ENCODE measurements around the gene ATP5F1E.

Gene ATP5F1E

DNA sequence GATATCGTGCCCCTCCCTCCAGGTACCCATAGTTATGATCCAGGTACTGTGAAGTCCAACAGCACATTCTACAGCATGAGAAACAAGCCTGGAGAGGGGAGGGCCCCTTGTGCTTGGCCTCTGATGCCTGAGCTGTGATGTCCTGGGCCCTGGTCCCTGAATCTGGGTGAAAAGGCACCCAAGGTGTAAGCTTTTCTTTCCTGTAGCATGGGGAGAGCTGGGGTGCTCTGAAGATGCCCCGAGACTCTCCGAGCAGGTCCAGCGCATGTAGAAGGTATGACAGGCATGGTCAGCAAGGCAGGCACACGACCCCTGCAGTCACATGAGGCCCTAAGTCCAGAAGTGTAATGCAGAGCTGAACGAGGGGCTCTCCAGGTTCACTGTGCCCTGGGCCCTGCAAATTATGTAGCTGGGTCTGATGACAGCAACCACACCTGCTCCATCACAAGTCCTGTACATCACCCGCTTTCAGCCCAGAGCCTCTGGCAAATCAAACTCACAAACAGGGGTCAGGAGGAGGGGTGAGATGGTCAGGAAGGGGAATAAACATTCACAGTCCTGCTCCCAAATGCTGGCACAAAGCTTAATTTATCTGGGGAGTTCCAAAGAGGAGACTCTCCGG is 23.3 kb downstream of the ATP5F1E start:
- H3K4me1 Mint-ChIP-seq = peaks cover 41% of the 10 kb centered on the region
- H3K27ac Mint-ChIP-seq = no peak overlapping the region
- TF ChIP-seq, protein P1, sequence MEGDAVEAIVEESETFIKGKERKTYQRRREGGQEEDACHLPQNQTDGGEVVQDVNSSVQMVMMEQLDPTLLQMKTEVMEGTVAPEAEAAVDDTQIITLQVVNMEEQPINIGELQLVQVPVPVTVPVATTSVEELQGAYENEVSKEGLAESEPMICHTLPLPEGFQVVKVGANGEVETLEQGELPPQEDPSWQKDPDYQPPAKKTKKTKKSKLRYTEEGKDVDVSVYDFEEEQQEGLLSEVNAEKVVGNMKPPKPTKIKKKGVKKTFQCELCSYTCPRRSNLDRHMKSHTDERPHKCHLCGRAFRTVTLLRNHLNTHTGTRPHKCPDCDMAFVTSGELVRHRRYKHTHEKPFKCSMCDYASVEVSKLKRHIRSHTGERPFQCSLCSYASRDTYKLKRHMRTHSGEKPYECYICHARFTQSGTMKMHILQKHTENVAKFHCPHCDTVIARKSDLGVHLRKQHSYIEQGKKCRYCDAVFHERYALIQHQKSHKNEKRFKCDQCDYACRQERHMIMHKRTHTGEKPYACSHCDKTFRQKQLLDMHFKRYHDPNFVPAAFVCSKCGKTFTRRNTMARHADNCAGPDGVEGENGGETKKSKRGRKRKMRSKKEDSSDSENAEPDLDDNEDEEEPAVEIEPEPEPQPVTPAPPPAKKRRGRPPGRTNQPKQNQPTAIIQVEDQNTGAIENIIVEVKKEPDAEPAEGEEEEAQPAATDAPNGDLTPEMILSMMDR (IDR thresholded peaks at IDR 0.05) = no peak

DNA sequence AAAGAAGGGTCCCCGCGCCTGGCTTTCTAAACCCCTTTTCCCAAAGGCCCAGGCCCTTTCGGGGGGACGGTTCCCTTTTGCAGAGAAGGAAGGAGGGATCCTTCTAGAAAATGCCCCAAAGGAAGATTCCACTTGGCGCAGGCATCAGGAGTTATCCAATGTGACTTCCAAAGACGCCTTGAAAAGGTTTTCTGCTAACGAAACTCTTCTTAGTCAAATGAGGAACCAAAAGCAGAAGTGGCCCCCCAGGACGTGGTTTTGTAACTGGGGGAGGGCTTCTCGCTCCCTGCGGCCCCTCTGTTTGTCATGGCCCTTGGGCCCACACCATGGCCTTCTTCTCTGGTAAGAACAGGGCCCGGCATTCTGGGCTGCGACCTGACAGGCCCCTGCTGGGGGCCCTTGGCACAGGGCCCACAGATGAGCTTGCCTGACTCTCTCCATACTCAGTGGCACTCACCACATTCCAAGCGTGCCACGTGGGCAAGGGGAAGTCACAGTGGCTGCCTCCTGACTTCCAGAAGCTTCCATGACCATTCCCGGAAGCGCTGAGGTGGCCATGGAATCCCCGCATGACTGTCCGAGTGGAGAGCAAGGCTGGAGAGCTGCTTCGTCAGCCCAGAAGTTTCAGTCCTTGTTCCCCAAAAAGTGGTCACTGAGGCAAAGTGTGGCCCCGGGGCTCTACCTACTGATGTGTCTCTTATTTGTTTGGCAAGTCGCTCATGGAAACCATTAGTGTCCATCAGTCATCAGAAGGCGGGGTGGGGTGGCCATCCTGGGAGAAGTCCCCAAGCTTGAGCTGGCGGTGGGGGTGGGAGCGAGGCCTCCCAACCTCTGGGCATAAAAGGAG is 24.2 kb downstream of the ATP5F1E start:
- H3K4me3 Mint-ChIP-seq = peak overlapping the region; percentile 76
- peaks cover 10% of the 10 kb centered on the region for H3K27me3 Mint-ChIP-seq (ENCODE audit: low read depth, poor library complexity)
- peaks cover 44% of the 10 kb centered on the region for H3K4me1 Mint-ChIP-seq
- no peak overlapping the region for H3K27ac Mint-ChIP-seq
- TF ChIP-seq, protein P1 (IDR thresholded peaks at IDR 0.05) = no peak
- no peaks in the 10 kb centered on the region for H3K36me3 Mint-ChIP-seq (ENCODE audit: low read depth)
- no peak for DNase-seq
- no peaks in the 10 kb centered on the region for H3K9me3 Mint-ChIP-seq

More for the DNA sequence above, 23.3 kb downstream of the ATP5F1E start:
- DNase-seq = no peak
- no peak overlapping the region for H3K4me3 Mint-ChIP-seq
- H3K27me3 Mint-ChIP-seq (ENCODE audit: low read depth, poor library complexity) = peaks cover 13% of the 10 kb centered on the region
- no peaks in the 10 kb centered on the region for H3K9me3 Mint-ChIP-seq
- H3K36me3 Mint-ChIP-seq (ENCODE audit: low read depth) = no peaks in the 10 kb centered on the region

DNA sequence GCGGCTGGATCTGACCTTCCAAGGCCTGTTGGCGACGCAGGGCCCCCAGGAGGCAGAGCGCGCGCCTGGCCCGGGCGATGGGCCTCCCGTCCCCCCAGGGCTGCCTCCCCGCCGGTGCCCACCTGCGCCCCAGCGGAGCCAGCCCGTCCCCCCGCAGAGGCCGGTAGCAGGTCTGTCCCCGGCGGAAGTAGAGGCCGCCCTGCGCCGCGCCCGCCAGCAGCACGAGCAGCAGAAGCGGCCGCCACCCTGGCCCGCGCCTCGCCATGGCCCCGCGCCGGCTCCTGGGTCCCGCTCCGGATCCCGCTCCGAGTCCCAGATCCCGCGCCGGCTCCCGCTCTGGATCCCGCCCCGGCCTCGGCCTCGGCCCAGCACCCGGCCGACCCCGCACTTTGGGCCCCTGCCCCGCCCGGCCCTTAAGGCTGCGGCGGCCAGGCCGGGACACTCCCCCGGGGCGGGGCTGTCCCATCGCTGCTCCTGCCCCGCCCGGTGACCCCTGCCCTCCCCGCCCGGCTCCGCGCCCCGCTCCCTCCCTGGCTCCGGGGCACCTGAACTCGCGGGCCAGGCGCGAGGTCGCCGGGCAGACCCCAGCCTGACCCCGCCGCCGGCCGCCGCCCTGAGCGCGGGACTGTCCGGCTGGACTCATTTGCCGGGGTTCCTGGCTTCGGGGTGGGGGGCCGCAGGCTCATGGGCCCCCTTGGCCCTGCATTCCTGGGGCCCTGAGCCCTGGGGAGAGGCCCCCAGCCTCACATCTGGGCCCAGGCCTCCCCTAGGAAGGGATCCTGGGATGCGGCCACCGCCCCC is 25.1 kb downstream of the ATP5F1E start, which contains the start of gene CTSZ:
Gene CTSZ, minus strand, starts transcription at position 391 of the 801 bp plus-strand sequence. Its CDS starts 126 bp downstream, at position 265.
- Mint-ChIP-seq H3K27me3 (ENCODE audit: low read depth, poor library complexity) (peaks cover 10% of the 10 kb centered on the region), H3K9me3 (no peaks in the 10 kb centered on the region), H3K36me3 (ENCODE audit: low read depth) (no peaks in the 10 kb centered on the region), H3K4me3 (peak within 1 kb of the TSS; percentile 76), H3K27ac (no peak within 1 kb of the TSS), H3K4me1 (peaks cover 52% of the 10 kb centered on the region)
- TF ChIP-seq, protein P1 (IDR thresholded peaks at IDR 0.05) = no peak
- peak; percentile 72 for DNase-seq

DNA sequence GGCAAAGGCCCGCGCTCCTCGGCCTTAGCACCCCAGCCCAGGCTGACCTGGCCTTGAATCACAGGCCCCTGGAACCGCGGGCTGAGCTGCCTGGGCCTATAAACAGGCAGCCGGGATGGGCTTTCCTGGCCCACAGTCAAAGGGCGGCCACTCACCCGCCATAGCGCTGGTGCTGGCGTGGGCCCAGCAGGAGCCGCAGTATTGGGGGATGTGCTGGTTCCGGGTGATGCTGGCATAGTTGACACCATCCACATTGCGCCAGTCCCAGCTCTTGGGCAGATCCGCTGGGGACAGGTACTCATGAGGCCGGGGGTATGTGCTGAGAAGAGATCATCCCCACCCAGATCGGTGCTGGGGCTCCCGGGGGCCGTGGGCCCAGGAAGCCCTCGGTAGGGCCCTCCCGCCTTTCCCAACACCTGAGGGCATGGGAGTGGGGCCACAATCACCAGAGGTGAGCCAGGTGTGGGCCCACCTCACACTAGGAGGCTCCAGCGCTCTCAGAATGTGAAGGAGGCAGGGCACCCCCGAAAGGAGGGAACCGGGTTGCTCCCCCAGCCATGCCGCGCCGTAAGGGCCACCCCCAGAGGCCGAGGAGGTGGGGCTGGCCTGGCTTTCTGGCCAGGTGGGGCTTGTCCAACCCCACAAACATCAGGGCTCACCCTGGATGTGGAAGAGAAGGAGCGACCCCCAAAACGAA is 25.8 kb downstream of the ATP5F1E start:
- DNase-seq = no peak
- Mint-ChIP-seq H3K27ac (no peak overlapping the region), H3K9me3 (no peaks in the 10 kb centered on the region), H3K4me3 (peak overlapping the region; percentile 74), H3K27me3 (ENCODE audit: low read depth, poor library complexity) (peaks cover 10% of the 10 kb centered on the region), H3K36me3 (ENCODE audit: low read depth) (no peaks in the 10 kb centered on the region), H3K4me1 (peaks cover 58% of the 10 kb centered on the region)
- TF ChIP-seq, protein P1 (IDR thresholded peaks at IDR 0.05) = no peak

DNA sequence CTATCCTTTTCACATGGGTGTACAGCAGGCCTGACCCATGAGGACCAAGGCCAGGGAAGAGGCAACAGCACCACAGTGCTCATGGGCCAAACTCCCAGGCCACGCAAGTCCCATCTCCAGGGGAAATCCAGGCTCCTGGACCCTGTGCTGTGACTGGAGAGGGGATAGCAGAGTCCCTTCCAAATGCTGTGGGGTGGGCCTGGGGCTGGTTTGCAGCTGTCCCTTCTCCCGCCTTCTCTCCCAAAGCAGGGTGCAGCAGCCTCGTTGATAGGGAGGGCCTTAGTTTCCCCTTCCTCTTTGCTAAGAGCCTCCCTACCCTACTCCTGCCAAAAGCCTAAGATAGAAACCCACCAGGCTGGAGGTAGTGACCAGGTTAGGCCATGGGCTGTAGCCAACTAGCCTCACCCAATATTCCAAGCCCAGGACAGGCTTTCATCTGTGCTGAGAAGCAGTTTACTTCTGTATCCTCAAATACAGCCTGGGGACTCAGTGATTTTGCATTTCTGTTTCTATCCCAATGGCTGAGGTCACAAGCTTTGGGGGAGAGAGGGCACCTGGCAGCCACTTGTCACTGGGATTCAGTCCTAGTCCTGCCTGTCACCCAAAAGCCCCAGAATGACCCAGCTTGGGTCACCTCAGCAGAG is 26.5 kb downstream of the ATP5F1E start:
- H3K4me3 Mint-ChIP-seq = peak overlapping the region; percentile 74
- peaks cover 1% of the 10 kb centered on the region for H3K36me3 Mint-ChIP-seq (ENCODE audit: low read depth)
- no peak for DNase-seq
- peaks cover 51% of the 10 kb centered on the region for H3K4me1 Mint-ChIP-seq
- H3K27ac Mint-ChIP-seq = no peak overlapping the region
- H3K9me3 Mint-ChIP-seq = no peaks in the 10 kb centered on the region
- TF ChIP-seq, protein P1 (IDR thresholded peaks at IDR 0.05) = no peak
- peaks cover 10% of the 10 kb centered on the region for H3K27me3 Mint-ChIP-seq (ENCODE audit: low read depth, poor library complexity)
